MCF 10A (cell line): Measurements from ENCODE around the gene MMP2. TPM values are rescaled to one million over a fixed set of nuclear protein-coding genes. Genes with fewer than 3 reads are reported as not detected.

ENCODE experiments used
- BruUV-seq: library from RNA; stranded (reverse); fragments of 400-500 nt; replicated peaks from 2 replicates; lab custom pipeline; 2021; lab: Mats Ljungman, UMichigan
- CTCF ChIA-PET: fragments of 300-600 bp; sonication (Branson Sonifier 250); formaldehyde crosslinking; extraction: SDS; loops from one replicate; lab custom pipeline; 2021; ENCODE audit warnings: antibody characterized with exemption, inconsistent platforms; lab: Yijun Ruan, JAX
- POLR2A ChIA-PET: fragments of 300-600, 350-650 bp; sonication (Branson Sonifier 250); formaldehyde crosslinking; extraction: SDS; loops from one replicate; lab custom pipeline; 2020; ENCODE audit warnings: antibody characterized with exemption, inconsistent platforms; lab: Yijun Ruan, JAX
- DNase-seq: peaks from one replicate; pipeline ENCODE4 v3.0.0-alpha.2; 2018; ENCODE audit not compliant: unreplicated experiment
- H3K27ac Mint-ChIP-seq: one replicate; pipeline ENCODE4 v1.8.0; 2022; ENCODE audit warnings: mild to moderate bottlenecking, low read depth, mixed read lengths; ENCODE audit not compliant: unreplicated experiment
- H3K27me3 Mint-ChIP-seq: one replicate; pipeline ENCODE4 v1.8.0; 2022; ENCODE audit warnings: mixed read lengths; ENCODE audit not compliant: insufficient read depth, unreplicated experiment
- H3K36me3 Mint-ChIP-seq: one replicate; pipeline ENCODE4 v1.8.0; 2022; ENCODE audit warnings: mild to moderate bottlenecking, moderate library complexity, mixed read lengths; ENCODE audit not compliant: insufficient read depth, unreplicated experiment
- H3K4me1 Mint-ChIP-seq: one replicate; pipeline ENCODE4 v1.8.0; 2022; ENCODE audit warnings: mixed read lengths; ENCODE audit not compliant: insufficient read depth, unreplicated experiment
- H3K4me3 Mint-ChIP-seq: one replicate; pipeline ENCODE4 v1.8.0; 2022; ENCODE audit warnings: mild to moderate bottlenecking, moderate library complexity, mixed read lengths; ENCODE audit not compliant: unreplicated experiment
- H3K9me3 Mint-ChIP-seq: one replicate; pipeline ENCODE4 v1.8.0; 2022; ENCODE audit warnings: mixed read lengths; ENCODE audit not compliant: unreplicated experiment
- CTCF ChIP-seq: fragments of 200-600 bp; IDR thresholded peaks from one replicate; pipeline ENCODE4 v1.8.0; 2022; ENCODE audit warnings: antibody characterized with exemption, mild to moderate bottlenecking; ENCODE audit not compliant: unreplicated experiment
- intact Hi-C: fragments of 100-400 bp; cut with micrococcal nuclease; formaldehyde crosslinking; loops from 2 replicates; pipeline ENCODE4 v1.14.1; 2022
- total RNA-seq: library from RNA; stranded (reverse); gene quantifications from 2 replicates; pipeline ENCODE4 v1.2.3, GENCODE V29; 2022

Gene MMP2
- total RNA-seq, 1 experiment from 2014 or later: 3.7 TPM

- Mint-ChIP-seq H3K27me3 (no peaks in the 10 kb centered on the region), H3K9me3 (no peaks in the 10 kb centered on the region), H3K36me3 (no peaks in the 10 kb centered on the region), H3K4me3 (no peak overlapping the region), H3K27ac (no peak overlapping the region), H3K4me1 (no peaks in the 10 kb centered on the region)
- no peak for TF ChIP-seq CTCF
- intact Hi-C loops: no loop called here
- CTCF ChIA-PET: interaction anchor here (2.4 kb wide), 1 partner anchor 18 kb away, joined by 12 read pairs; no protein-coding TSS in a partner anchor
- POLR2A ChIA-PET: interaction anchor here (0.6 kb wide), 1 partner anchor 8 kb away, joined by 3 read pairs; no protein-coding TSS in a partner anchor
- DNase-seq: no peak
- BruUV-seq: no TSS peak
These were observed 31.8 kb upstream of the MMP2 start for GRCh38 chr16:55447231-55447630.

- ChIA-PET CTCF (interaction anchor here (0.6 to 5.1 kb wide), 6 partner anchors 12 to 414 kb away, joined by 3 to 35 read pairs (median 4); no protein-coding TSS in a partner anchor), POLR2A (interaction anchor here (1.1 kb wide), 1 partner anchor 13 kb away, joined by 3 read pairs; no protein-coding TSS in a partner anchor)
- BruUV-seq: no TSS peak
- Mint-ChIP-seq H3K36me3 (no peaks in the 10 kb centered on the region), H3K27me3 (no peaks in the 10 kb centered on the region), H3K4me1 (no peaks in the 10 kb centered on the region), H3K27ac (no peak overlapping the region), H3K9me3 (no peaks in the 10 kb centered on the region), H3K4me3 (no peak overlapping the region)
- DNase-seq: no peak
- intact Hi-C loops: no loop called here
- no peak for TF ChIP-seq CTCF
These were observed 26.0 kb upstream of the MMP2 start for GRCh38 chr16:55452996-55453395.

GRCh38 chr16:55453909-55454308 lies 25.1 kb upstream of the MMP2 start:
- no peak overlapping the region for H3K4me3 Mint-ChIP-seq
- H3K27me3 Mint-ChIP-seq: no peaks in the 10 kb centered on the region
- ChIA-PET CTCF (interaction anchor here (0.6 to 5.1 kb wide), 4 partner anchors 11 to 905 kb away, joined by 3 to 35 read pairs (median 4); no protein-coding TSS in a partner anchor), POLR2A (no interaction called here)
- TF ChIP-seq CTCF: no peak
- H3K9me3 Mint-ChIP-seq: no peaks in the 10 kb centered on the region
- BruUV-seq: no TSS peak
- no peak overlapping the region for H3K27ac Mint-ChIP-seq
- no peaks in the 10 kb centered on the region for H3K4me1 Mint-ChIP-seq
- DNase-seq: no peak
- H3K36me3 Mint-ChIP-seq: no peaks in the 10 kb centered on the region
- intact Hi-C loops: no loop called here

GRCh38 chr16:55454861-55455260 lies 24.1 kb upstream of the MMP2 start:
- no peak for TF ChIP-seq CTCF
- intact Hi-C loops: no loop called here
- Mint-ChIP-seq H3K27ac (no peak overlapping the region), H3K4me3 (no peak overlapping the region), H3K4me1 (no peaks in the 10 kb centered on the region), H3K9me3 (no peaks in the 10 kb centered on the region), H3K27me3 (no peaks in the 10 kb centered on the region), H3K36me3 (no peaks in the 10 kb centered on the region)
- BruUV-seq: no TSS peak
- no peak for DNase-seq
- CTCF ChIA-PET: interaction anchor here (2.7 to 21.5 kb wide), 2 partner anchors 10 to 250 kb away, joined by 17 to 619 read pairs; no protein-coding TSS in a partner anchor
- POLR2A ChIA-PET: no interaction called here
